ENCODE measurements around the gene SACS.

SACS gene

DNA sequence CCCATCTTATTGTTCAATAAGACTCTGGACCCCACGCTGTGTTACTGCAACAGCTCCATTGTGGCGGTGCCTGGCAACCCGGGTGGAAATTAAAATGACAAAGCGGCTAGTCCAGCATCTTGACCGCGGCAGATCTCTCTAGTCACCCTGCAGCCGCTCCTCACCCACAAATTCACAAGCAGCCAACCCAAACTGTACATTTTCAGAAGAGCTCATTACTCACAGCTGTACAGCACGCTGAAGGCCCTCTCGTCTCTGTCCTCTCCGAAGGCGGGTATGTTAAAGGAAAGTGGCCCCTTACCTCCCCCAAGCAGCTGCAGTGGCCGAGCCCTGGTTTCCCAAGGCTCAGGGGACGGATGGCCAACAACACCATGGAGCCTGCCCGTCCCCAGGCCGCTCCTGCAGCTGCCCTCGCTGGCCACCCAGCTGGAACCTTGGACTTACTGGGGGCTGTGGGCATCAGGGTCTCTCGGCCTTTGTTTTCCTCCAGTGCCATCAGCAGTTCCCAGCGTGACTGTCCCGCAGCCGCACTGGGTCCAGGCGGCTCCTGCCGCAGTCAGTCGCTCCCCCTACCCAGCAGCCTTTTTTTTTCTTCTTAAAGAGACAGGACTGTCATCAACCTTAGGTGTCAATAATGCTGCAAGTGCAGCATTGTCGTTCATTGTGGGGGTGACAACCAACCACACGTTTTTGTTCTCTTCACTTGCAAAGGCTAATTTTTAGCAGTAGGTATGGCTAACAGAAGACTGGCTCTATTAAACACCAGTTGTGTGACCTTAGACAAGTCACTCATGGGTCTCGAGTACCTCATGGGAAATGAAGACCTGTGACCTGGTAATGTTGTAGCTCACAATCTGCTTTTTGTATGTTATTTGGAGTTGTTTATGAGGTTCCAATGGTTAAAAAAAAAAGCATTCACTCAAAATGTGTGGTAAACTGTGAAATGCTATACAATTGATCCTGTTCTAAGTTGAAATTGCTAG lies at the start of gene SACS:
Gene SACS (minus strand): TSS at position 532 of the 983 bp plus-strand sequence. CDS start 22,463 bp downstream, outside the sequence.
- DNase-seq = no peak

- no peak for DNase-seq
Measured at GRCh38 chr13:23480324-23480723, 46.8 kb upstream of the SACS start.

DNA sequence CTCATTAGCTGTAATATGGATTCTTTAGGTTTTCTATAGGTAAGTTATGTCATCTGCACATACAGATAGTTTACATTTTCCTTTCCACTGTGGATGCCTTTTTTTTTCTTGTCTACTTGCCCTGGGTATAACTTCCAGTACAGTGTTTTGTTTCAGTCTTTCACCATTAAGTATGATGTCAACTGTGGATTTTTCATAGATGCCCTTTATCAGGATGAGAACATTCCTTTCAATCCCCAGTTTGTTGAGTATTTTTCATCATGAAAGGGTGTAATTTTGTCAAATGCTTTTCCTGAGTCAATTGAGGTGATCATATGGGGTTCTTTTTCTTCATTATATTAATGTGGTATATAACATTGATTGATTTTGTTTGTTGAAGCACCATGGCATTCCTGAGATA lies 43.6 kb upstream of the SACS start:
- DNase-seq = no peak

DNA sequence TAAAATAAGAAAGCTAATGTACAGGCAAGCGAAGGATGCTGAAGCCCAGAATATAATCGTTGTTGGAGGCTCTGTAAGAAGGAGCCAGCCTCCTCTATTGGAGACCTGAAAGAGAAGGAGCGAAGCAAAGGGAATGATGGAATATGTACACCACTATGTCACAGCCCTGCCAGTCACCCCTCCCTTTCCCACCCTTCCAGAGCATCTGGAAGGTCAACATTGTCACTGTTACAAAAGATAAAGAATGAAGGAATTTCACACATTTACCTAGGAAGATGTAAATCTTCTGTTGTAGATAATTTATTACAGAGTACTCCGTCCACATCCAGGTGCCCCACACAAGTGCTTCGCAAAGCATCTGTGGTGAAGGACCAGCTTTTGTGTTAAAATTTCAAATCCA lies 39.7 kb upstream of the SACS start:
- no peak for DNase-seq

- DNase-seq = no peak
Measured at GRCh38 chr13:23472189-23472588, 38.7 kb upstream of the SACS start.

GRCh38 chr13:23470790-23471614 lies 37.5 kb upstream of the SACS start:
- DNase-seq = no peak

- no peak for DNase-seq
Measured at GRCh38 chr13:23469951-23470421, 36.5 kb upstream of the SACS start.

GRCh38 chr13:23468811-23469210 lies 35.3 kb upstream of the SACS start:
- DNase-seq = no peak

GRCh38 chr13:23467932-23468278 lies 34.4 kb upstream of the SACS start:
- DNase-seq = no peak

- no peak for DNase-seq
Measured at GRCh38 chr13:23467048-23467931, 33.8 kb upstream of the SACS start.

- DNase-seq = peak; percentile 66
Measured at GRCh38 chr13:23466144-23467002, 32.9 kb upstream of the SACS start.

GRCh38 chr13:23463661-23464060 lies 30.2 kb upstream of the SACS start:
- no peak for DNase-seq

DNA sequence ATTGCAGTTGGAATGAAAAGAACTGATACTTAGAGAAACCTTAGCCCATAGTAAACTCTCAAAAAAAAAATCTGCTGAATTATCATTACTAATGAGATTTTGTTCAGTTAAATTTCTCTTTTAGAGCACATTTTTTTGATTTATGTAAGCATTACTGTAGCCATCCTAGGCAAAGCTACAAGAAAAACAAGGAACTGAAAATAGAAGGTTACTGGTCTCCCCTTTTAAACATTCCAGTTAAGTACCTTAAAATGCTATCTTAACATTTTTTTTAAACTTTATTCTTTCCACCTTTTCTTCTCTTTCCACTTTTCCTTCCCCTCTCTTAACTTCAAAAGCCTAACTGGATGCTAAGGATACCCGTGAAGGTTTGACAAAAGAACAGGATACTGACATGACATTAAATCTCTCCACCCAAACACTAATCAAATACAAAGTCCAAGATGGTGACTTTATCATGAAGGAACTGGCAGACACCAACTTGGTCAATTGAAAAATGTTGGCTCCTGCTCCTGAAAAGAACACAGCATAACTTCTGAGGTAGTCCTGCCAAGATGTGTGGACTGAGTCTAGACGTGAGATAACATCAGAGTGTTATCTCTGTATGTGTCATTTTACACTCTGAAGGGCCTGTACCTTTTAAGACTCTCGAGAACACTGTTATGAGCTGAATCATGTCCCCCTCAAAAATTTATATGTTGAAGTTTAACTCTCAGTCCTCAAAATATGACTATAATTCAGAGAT lies 29.5 kb upstream of the SACS start:
- no peak for DNase-seq

- DNase-seq = no peak
Measured at GRCh38 chr13:23461544-23461943, 28.0 kb upstream of the SACS start.

DNA sequence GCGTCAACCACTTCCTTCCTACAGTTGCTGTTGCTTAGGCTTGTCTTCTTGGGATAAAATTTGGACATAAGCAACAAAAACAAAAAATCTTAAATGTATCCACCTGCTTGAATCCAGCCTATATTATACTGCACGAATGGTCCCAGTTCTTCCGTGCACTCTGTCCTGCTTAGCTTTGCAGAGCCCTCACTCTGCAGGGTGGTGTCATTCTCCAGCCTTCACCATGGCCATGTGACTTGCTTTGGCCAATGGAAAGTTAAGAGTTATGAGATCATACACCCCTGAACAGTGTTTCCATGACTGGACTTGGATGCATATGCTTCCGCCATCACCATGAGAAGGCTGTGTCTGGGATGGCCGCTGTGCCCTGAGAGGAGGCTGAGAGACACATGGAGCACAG lies 27.4 kb upstream of the SACS start:
- no peak for DNase-seq

GRCh38 chr13:23460309-23460708 lies 26.8 kb upstream of the SACS start:
- DNase-seq = no peak

DNA sequence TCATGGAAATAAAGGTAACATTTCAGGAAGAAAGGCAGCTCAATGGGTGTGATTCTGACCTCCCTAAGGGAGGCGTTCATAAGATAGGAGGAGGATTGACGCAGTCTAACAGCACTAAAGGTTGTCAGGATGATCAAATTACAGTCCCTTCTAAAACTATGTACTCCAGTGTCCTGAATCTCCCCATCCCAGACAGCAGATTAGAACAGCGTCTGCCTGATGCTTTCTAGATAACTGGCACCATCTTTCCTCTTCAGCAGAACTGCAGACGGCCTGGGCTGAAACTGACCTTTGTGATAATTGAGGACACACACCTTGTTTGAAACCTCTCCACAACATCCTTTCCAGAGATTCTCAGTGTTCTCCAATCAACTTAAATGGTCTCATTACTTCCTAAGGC lies 25.5 kb upstream of the SACS start:
- no peak for DNase-seq

- no peak for DNase-seq
Measured at GRCh38 chr13:23456437-23457210, 23.1 kb upstream of the SACS start.

- DNase-seq = no peak
Measured at GRCh38 chr13:23455401-23456185, 22.1 kb upstream of the SACS start.

Measured in activated T-cell treated with anti-CD3 and anti-CD28 coated beads, Interleukin-2, amount 50 U/mL, for 1 hour (primary cell).